22Rv1 (cell line): ENCODE data around the gene GALM.

Experiments
- CTCF ChIP-seq: fragments of 450-650 bp; IDR thresholded peaks from 2 replicates; pipeline ENCODE4 v1.5.1; 2017; ENCODE audit warnings: mild to moderate bottlenecking
- ZFX ChIP-seq: fragments of 450-650 bp; IDR thresholded peaks from 2 replicates; pipeline ENCODE4 v1.6.1; 2017; ENCODE audit warnings: antibody characterized with exemption, borderline replicate concordance

- TF ChIP-seq CTCF = no peak
- TF ChIP-seq ZFX = no peak
Observed at GRCh38 chr2:38685116-38685735, 19.3 kb downstream of the GALM start.
